ENCODE measurements around the gene RGS1.

RGS1 gene

GRCh38 chr1:192627901-192628300, 52.3 kb downstream of the RGS1 start:
- no peak for DNase-seq

GRCh38 chr1:192628396-192629057, 53.0 kb downstream of the RGS1 start:
- no peak for DNase-seq

DNA sequence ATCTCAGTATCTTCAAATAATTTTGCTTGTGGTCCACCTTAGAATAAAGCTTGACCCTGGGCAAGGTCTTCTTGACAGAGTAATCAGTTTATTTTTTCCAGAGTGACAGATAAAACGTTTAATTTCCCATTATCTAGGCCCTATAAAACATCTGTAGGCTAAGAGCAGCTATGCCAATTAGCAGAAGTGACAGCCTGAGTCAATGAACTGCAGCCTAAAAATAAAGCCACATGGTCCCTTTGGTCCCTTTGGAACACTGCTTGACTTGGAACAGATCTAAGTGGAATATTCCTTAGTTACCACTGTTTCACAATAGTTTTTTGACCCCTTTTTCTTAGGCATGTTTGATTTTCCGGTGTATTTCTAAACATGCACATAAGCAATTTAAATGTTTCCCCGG, 54.0 kb downstream of the RGS1 start:
- DNase-seq, result no peak
